HepG2 (cell line): ENCODE results near the gene CMPK1. TPM values are rescaled to one million over a fixed set of nuclear protein-coding genes. Genes with fewer than 3 reads are reported as not detected.

Source experiments
- ATF3 ChIP-seq: sonication (generic); formaldehyde crosslinking; IDR thresholded peaks from 2 replicates; pipeline ENCODE4 v1.4.0; 2020; ENCODE audit warnings: missing genetic modification reagents
- ELF3 ChIP-seq: IDR thresholded peaks from 2 replicates; pipeline ENCODE4 v1.6.1; 2016; ENCODE audit warnings: missing genetic modification reagents, missing compliant biosample characterization
- FIP1L1 ChIP-seq: fragments of 200-400 bp; formaldehyde crosslinking; IDR thresholded peaks from 2 replicates; pipeline ENCODE4 v1.6.1; 2018; ENCODE audit warnings: low read depth, mild to moderate bottlenecking, low read length, moderate library complexity, borderline replicate concordance; ENCODE audit not compliant: insufficient read depth
- FOXA3 ChIP-seq: IDR thresholded peaks from 2 replicates; pipeline ENCODE4 v1.6.1; 2016; ENCODE audit warnings: missing genetic modification reagents, missing compliant biosample characterization
- FOXJ3 ChIP-seq: sonication (generic); formaldehyde crosslinking; IDR thresholded peaks from 2 replicates; pipeline ENCODE4 v1.4.0; 2020; ENCODE audit warnings: missing genetic modification reagents, mild to moderate bottlenecking, borderline replicate concordance
- GFI1 ChIP-seq: sonication (generic); formaldehyde crosslinking; IDR thresholded peaks from 2 replicates; pipeline ENCODE4 v1.5.0; 2020; ENCODE audit warnings: missing genetic modification reagents, mild to moderate bottlenecking, borderline replicate concordance
- PITX1 ChIP-seq: sonication (generic); formaldehyde crosslinking; IDR thresholded peaks from 2 replicates; pipeline ENCODE4 v1.5.1; 2020; ENCODE audit warnings: mild to moderate bottlenecking, missing genetic modification reagents
- PRDM4 ChIP-seq: sonication (generic); formaldehyde crosslinking; IDR thresholded peaks from 2 replicates; pipeline ENCODE4 v1.9.0; 2021; ENCODE audit warnings: missing genetic modification reagents, borderline replicate concordance
- RAD21 ChIP-seq: fragments of 450-650 bp; formaldehyde crosslinking; IDR thresholded peaks from 2 replicates; pipeline ENCODE4 v1.5.0; 2020; ENCODE audit warnings: mild to moderate bottlenecking
- SOX13 ChIP-seq, 3 experiments: fragments of 450-650 bp in 1 of 3; sonication (generic) in 1 of 3; formaldehyde crosslinking in 1 of 3; IDR thresholded peaks in 2 of 3; conservative IDR thresholded peaks in 1 of 3; 2 replicates each; pipeline versions ENCODE4 v1.5.0 to v1.6.1; 2016 to 2020; ENCODE audit warnings: antibody characterized with exemption in 1 of 3, mild to moderate bottlenecking in 1 of 3, missing compliant biosample characterization in 1 of 3, missing genetic modification reagents in 1 of 3, moderate library complexity in 1 of 3
- SUZ12 ChIP-seq: fragments of 150-350 bp; IDR thresholded peaks from 2 replicates; pipeline ENCODE4 v1.6.1; 2014; ENCODE audit warnings: low read depth, low read length
- TOE1 ChIP-seq: sonication (generic); formaldehyde crosslinking; IDR thresholded peaks from 2 replicates; pipeline ENCODE4 v1.4.0; 2020; ENCODE audit warnings: mild to moderate bottlenecking, missing genetic modification reagents
- ZBTB39 ChIP-seq: sonication (generic); formaldehyde crosslinking; IDR thresholded peaks from 2 replicates; pipeline ENCODE4 v1.5.0; 2020; ENCODE audit warnings: missing genetic modification reagents
- ZFP62 ChIP-seq: sonication (generic); formaldehyde crosslinking; IDR thresholded peaks from 2 replicates; pipeline ENCODE4 v1.4.0; 2020; ENCODE audit warnings: missing genetic modification reagents
- ZMYM3 ChIP-seq: sonication (generic); formaldehyde crosslinking; IDR thresholded peaks from 2 replicates; pipeline ENCODE4 v1.5.1; 2020; ENCODE audit warnings: mild to moderate bottlenecking, missing genetic modification reagents
- ZNF33B ChIP-seq: sonication (generic); formaldehyde crosslinking; IDR thresholded peaks from 2 replicates; pipeline ENCODE4 v1.5.1; 2020; ENCODE audit warnings: mild to moderate bottlenecking, missing genetic modification reagents
- ZNF770 ChIP-seq: sonication (generic); formaldehyde crosslinking; IDR thresholded peaks from 2 replicates; pipeline ENCODE4 v1.5.0; 2020; ENCODE audit warnings: mild to moderate bottlenecking, missing genetic modification reagents
- ZNF792 ChIP-seq: IDR thresholded peaks from 2 replicates; pipeline ENCODE4 v1.6.1; 2016
- polyA plus RNA-seq, 8 experiments: library from polyadenylated mRNA; depleted of rRNA in 3 of 8; stranded (reverse) in 7 of 8; unstranded in 1 of 8; fragments of >200 nt; fragmentation: Illumina TruSeq in 4 of 8; extraction: Trizol in 4 of 8; gene quantifications; 2 replicates each; pipeline versions ENCODE4 v1.2.1 to v1.2.3, GENCODE V29; 2011 to 2016; ENCODE audit warnings: low read depth in 4 of 8, missing spikeins in 1 of 8, mixed read lengths in 1 of 8; ENCODE audit not compliant: insufficient read depth in 1 of 8
- total RNA-seq, 5 experiments: library from RNA; depleted of rRNA; stranded (reverse); fragments of >200 nt; fragmentation: Illumina TruSeq; extraction: Trizol; gene quantifications; 2 replicates each; pipeline ENCODE4 v1.2.3, GENCODE V29; 2016; ENCODE audit warnings: low read depth in 1 of 5
- TF ChIP-seq, protein P1 (sequence below): sonication (generic); formaldehyde crosslinking; IDR thresholded peaks from 2 replicates; pipeline ENCODE4 v1.4.0; 2020; ENCODE audit warnings: missing genetic modification reagents
- TF ChIP-seq, protein P2 (sequence below): sonication (generic); formaldehyde crosslinking; IDR thresholded peaks from 2 replicates; pipeline ENCODE4 v1.4.0; 2020; ENCODE audit warnings: missing genetic modification reagents

CMPK1 gene
- total and polyA plus RNA-seq, 2 of the 13 experiments (the other 11 are each of a cell fraction or from before 2014, with no cell fraction given): 38.3 to 92.0 TPM

- TF ChIP-seq ZBTB39 (peak; percentile 68; the same call in 1 of the 2 replicates), TOE1 (CRISPR knock-in tag) (no peak), FOXA3 (peak; percentile 27; the same call in 1 of the 2 replicates), ZNF33B (no peak), ZFP62 (no peak), PRDM4 (no peak), SOX13 (IDR thresholded peaks at IDR 0.05) (no peak), SOX13 (CRISPR knock-in tag; conservative IDR thresholded peaks at IDR 0.05 in 1 of 2, IDR thresholded peaks at IDR 0.05 in 1 of 2) (peak in 1 of 2 experiments; percentile 84; a peak in 2 of 4 replicates), SUZ12 (no peak), GFI1 (CRISPR knock-in tag) (no peak), ZNF770 (CRISPR knock-in tag) (no peak), ELF3 (CRISPR knock-in tag) (0 out of 2 replicates have a peak, but pooled peaks have one; percentile 21), PITX1 (CRISPR knock-in tag) (0 out of 2 replicates have a peak, but pooled peaks have one; percentile 21), ZMYM3 (no peak), ATF3 (CRISPR knock-in tag) (peak; percentile 27; the same call in 1 of the 2 replicates), RAD21 (CRISPR knock-in tag) (no peak), FOXJ3 (CRISPR knock-in tag) (peak; percentile 25; the same call in 1 of the 2 replicates), ZNF792 (CRISPR knock-in tag) (0 out of 2 replicates have a peak, but pooled peaks have one; percentile 37), FIP1L1 (no peak)
- TF ChIP-seq, protein P1, sequence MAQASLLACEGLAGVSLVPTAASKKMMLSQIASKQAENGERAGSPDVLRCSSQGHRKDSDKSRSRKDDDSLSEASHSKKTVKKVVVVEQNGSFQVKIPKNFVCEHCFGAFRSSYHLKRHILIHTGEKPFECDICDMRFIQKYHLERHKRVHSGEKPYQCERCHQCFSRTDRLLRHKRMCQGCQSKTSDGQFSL (CRISPR knock-in tag): no peak
- TF ChIP-seq, protein P2, sequence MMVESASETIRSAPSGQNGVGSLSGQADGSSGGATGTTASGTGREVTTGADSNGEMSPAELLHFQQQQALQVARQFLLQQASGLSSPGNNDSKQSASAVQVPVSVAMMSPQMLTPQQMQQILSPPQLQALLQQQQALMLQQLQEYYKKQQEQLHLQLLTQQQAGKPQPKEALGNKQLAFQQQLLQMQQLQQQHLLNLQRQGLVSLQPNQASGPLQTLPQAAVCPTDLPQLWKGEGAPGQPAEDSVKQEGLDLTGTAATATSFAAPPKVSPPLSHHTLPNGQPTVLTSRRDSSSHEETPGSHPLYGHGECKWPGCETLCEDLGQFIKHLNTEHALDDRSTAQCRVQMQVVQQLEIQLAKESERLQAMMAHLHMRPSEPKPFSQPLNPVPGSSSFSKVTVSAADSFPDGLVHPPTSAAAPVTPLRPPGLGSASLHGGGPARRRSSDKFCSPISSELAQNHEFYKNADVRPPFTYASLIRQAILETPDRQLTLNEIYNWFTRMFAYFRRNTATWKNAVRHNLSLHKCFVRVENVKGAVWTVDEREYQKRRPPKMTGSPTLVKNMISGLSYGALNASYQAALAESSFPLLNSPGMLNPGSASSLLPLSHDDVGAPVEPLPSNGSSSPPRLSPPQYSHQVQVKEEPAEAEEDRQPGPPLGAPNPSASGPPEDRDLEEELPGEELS: peak; percentile 67
Observed at GRCh38 chr1:47380699-47381098, 47.1 kb downstream of the CMPK1 start (continued).
